HepG2 (cell line): ENCODE measurements around the gene PHLPP2. TPM values are rescaled to one million over a fixed set of nuclear protein-coding genes. Genes with fewer than 3 reads are reported as not detected.

ENCODE experiments used
- FOXK2 ChIP-seq: fragments of 450-650 bp; IDR thresholded peaks from 2 replicates; pipeline ENCODE4 v1.6.1; 2016
- HNRNPK ChIP-seq: fragments of 200-400 bp; formaldehyde crosslinking; IDR thresholded peaks from 2 replicates; pipeline ENCODE4 v1.6.1; 2018; ENCODE audit warnings: low read length, low read depth, moderate library complexity, mild to moderate bottlenecking; ENCODE audit not compliant: poor library complexity, severe bottlenecking
- HOXA3 ChIP-seq: sonication (generic); formaldehyde crosslinking; IDR thresholded peaks from 2 replicates; pipeline ENCODE4 v1.5.0; 2020; ENCODE audit warnings: missing genetic modification reagents
- JUNB ChIP-seq: sonication (generic); formaldehyde crosslinking; IDR thresholded peaks from 2 replicates; pipeline ENCODE4 v1.8.0; 2022; ENCODE audit warnings: missing genetic modification reagents, mild to moderate bottlenecking, borderline replicate concordance
- KMT2A ChIP-seq: sonication (generic); formaldehyde crosslinking; IDR thresholded peaks from 2 replicates; pipeline ENCODE4 v1.4.0; 2020; ENCODE audit warnings: missing genetic modification reagents
- NBN ChIP-seq: fragments of 450-650 bp; conservative IDR thresholded peaks from 2 replicates; pipeline ENCODE4 v1.6.1; 2017
- NFE2L1 ChIP-seq: sonication (generic); formaldehyde crosslinking; IDR thresholded peaks from 2 replicates; pipeline ENCODE4 v1.4.0; 2020; ENCODE audit warnings: missing genetic modification reagents, mild to moderate bottlenecking, borderline replicate concordance
- PRMT3 ChIP-seq: sonication (generic); formaldehyde crosslinking; IDR thresholded peaks from 2 replicates; pipeline ENCODE4 v1.8.1; 2022; ENCODE audit warnings: low read depth, mild to moderate bottlenecking, moderate library complexity, missing genetic modification reagents, borderline replicate concordance
- RAD51 ChIP-seq: fragments of 450-650 bp; IDR thresholded peaks from 2 replicates; pipeline ENCODE4 v1.6.1; 2016; ENCODE audit warnings: borderline replicate concordance
- ZC3H13 ChIP-seq: sonication (generic); formaldehyde crosslinking; IDR thresholded peaks from 2 replicates; pipeline ENCODE4 v1.8.1; 2023; ENCODE audit warnings: mild to moderate bottlenecking, missing genetic modification reagents, moderate library complexity
- ZEB1 ChIP-seq: IDR thresholded peaks from 2 replicates; pipeline ENCODE4 v1.6.1; 2012; ENCODE audit warnings: mild to moderate bottlenecking, low read depth, inconsistent platforms; ENCODE audit not compliant: insufficient replicate concordance
- ZMYM4 ChIP-seq: sonication (generic); formaldehyde crosslinking; IDR thresholded peaks from 2 replicates; pipeline ENCODE4 v1.8.1; 2023; ENCODE audit warnings: mild to moderate bottlenecking, missing genetic modification reagents
- ZNF326 ChIP-seq: sonication (generic); formaldehyde crosslinking; IDR thresholded peaks from 2 replicates; pipeline ENCODE4 v1.4.0; 2020; ENCODE audit warnings: missing genetic modification reagents, borderline replicate concordance
- ZNF34 ChIP-seq: sonication (generic); formaldehyde crosslinking; IDR thresholded peaks from 2 replicates; pipeline ENCODE4 v1.4.0; 2020; ENCODE audit warnings: mild to moderate bottlenecking, missing genetic modification reagents, borderline replicate concordance
- ZNF430 ChIP-seq: sonication (generic); formaldehyde crosslinking; IDR thresholded peaks from 2 replicates; pipeline ENCODE4 v1.9.0; 2021; ENCODE audit warnings: mild to moderate bottlenecking, missing genetic modification reagents
- polyA plus RNA-seq, 8 experiments: library from polyadenylated mRNA; depleted of rRNA in 3 of 8; stranded (reverse) in 7 of 8; unstranded in 1 of 8; fragments of >200 nt; fragmentation: Illumina TruSeq in 4 of 8; extraction: Trizol in 4 of 8; gene quantifications; 2 replicates each; pipeline versions ENCODE4 v1.2.1 to v1.2.3, GENCODE V29; 2011 to 2016; ENCODE audit warnings: low read depth in 4 of 8, missing spikeins in 1 of 8, mixed read lengths in 1 of 8; ENCODE audit not compliant: insufficient read depth in 1 of 8
- total RNA-seq, 5 experiments: library from RNA; depleted of rRNA; stranded (reverse); fragments of >200 nt; fragmentation: Illumina TruSeq; extraction: Trizol; gene quantifications; 2 replicates each; pipeline ENCODE4 v1.2.3, GENCODE V29; 2016; ENCODE audit warnings: low read depth in 1 of 5
- TF ChIP-seq, protein P1 (sequence below): sonication (generic); formaldehyde crosslinking; IDR thresholded peaks from 2 replicates; pipeline ENCODE4 v1.4.0; 2020; ENCODE audit warnings: missing genetic modification reagents
- TF ChIP-seq, protein P2 (sequence below): sonication (generic); formaldehyde crosslinking; IDR thresholded peaks from 2 replicates; pipeline ENCODE4 v1.5.0; 2020; ENCODE audit warnings: missing genetic modification reagents
- TF ChIP-seq, protein P3 (sequence below): sonication (generic); formaldehyde crosslinking; IDR thresholded peaks from 2 replicates; pipeline ENCODE4 v1.8.0; 2022; ENCODE audit warnings: mild to moderate bottlenecking, missing genetic modification reagents, moderate library complexity
- TF ChIP-seq, protein P4 (sequence below), 2 experiments: sonication (generic) in 1 of 2; formaldehyde crosslinking in 1 of 2; IDR thresholded peaks; 2 replicates each; pipeline versions ENCODE4 v1.5.1 to v1.6.1; 2011 to 2020; ENCODE audit warnings: borderline replicate concordance in 1 of 2, low read depth in 1 of 2, low read length in 1 of 2, mild to moderate bottlenecking in 1 of 2, missing genetic modification reagents in 1 of 2, moderate library complexity in 1 of 2
- TF ChIP-seq, protein P5 (sequence below): sonication (generic); formaldehyde crosslinking; IDR thresholded peaks from 2 replicates; pipeline ENCODE4 v1.4.0; 2020; ENCODE audit warnings: missing genetic modification reagents

PHLPP2 gene
- total and polyA plus RNA-seq, 2 of the 13 experiments (the other 11 are each of a cell fraction or from before 2014, with no cell fraction given): 8.9 TPM

DNA sequence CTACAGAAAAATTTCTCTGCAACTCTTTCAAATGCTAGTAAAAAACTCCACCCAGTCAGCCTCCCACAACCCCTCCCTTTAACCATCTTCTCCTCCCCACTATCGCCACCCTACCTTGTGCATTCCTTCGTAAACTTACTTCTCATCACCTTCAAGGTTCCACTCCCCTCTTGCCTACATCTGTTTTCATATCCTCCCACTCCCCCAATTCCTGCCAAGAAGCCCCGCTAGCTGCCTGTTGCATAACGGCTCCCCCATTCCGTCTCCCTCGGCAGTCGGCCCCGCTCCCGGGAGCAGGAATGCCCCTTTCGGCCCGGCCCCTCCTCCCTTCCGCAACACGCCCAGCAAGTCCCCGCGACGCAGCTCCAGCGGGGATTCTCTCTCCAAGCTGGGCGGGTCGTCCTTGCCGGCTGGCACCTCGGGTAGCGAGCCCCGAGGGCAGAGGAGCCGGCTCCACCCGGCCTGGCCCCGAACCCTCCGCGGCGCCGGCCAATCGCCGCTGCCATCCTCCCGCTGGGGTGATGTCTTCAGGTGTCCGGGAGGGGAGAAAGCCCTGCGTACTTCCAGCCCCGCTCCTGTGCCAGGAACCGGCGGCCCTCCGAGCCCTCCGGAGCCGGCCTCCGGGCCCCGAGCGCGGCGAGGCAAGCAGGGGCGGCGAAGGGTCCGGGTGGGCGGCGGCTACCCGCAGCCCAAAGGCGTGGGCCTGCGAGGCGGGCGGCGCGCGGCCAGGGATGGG lies 1.5 kb downstream of the PHLPP2 start (continued):
- TF ChIP-seq ZNF34 (CRISPR knock-in tag) (no peak; the same call in 1 of the 2 replicates), HOXA3 (CRISPR knock-in tag) (peak; percentile 51), JUNB (CRISPR knock-in tag) (no peak), ZC3H13 (CRISPR knock-in tag) (no peak; the same call in 1 of the 2 replicates), NFE2L1 (CRISPR knock-in tag) (no peak), FOXK2 (0 out of 2 replicates have a peak, but pooled peaks have one; percentile 40), ZNF430 (CRISPR knock-in tag) (peak; percentile 28; the same call in 1 of the 2 replicates), ZMYM4 (CRISPR knock-in tag) (no peak; the same call in none of the 2 replicates), KMT2A (CRISPR knock-in tag) (peak; percentile 81), NBN (0 out of 2 replicates have a peak, but pooled peaks have one; percentile 76), ZNF326 (CRISPR knock-in tag) (no peak), ZEB1 (no peak), PRMT3 (no peak), HNRNPK (peak; percentile 57), RAD51 (no peak)
- TF ChIP-seq, protein P1, sequence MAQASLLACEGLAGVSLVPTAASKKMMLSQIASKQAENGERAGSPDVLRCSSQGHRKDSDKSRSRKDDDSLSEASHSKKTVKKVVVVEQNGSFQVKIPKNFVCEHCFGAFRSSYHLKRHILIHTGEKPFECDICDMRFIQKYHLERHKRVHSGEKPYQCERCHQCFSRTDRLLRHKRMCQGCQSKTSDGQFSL (CRISPR knock-in tag): peak; percentile 71; the same call in 1 of the 2 replicates
- TF ChIP-seq, protein P2, sequence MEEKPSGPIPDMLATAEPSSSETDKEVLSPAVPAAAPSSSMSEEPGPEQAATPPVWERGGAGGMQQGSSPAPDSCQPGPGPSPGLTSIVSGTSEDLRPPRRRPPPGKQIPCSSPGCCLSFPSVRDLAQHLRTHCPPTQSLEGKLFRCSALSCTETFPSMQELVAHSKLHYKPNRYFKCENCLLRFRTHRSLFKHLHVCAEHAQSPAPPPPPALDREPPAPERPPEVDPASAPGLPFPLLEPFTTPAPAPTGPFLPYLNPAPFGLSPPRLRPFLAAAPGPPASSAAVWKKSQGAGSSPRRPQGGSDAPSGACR (CRISPR knock-in tag): no peak
- TF ChIP-seq, protein P3, sequence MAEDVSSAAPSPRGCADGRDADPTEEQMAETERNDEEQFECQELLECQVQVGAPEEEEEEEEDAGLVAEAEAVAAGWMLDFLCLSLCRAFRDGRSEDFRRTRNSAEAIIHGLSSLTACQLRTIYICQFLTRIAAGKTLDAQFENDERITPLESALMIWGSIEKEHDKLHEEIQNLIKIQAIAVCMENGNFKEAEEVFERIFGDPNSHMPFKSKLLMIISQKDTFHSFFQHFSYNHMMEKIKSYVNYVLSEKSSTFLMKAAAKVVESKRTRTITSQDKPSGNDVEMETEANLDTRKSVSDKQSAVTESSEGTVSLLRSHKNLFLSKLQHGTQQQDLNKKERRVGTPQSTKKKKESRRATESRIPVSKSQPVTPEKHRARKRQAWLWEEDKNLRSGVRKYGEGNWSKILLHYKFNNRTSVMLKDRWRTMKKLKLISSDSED (CRISPR knock-in tag): no peak; the same call in 1 of the 2 replicates
- TF ChIP-seq, protein P4, sequence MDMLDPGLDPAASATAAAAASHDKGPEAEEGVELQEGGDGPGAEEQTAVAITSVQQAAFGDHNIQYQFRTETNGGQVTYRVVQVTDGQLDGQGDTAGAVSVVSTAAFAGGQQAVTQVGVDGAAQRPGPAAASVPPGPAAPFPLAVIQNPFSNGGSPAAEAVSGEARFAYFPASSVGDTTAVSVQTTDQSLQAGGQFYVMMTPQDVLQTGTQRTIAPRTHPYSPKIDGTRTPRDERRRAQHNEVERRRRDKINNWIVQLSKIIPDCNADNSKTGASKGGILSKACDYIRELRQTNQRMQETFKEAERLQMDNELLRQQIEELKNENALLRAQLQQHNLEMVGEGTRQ (IDR thresholded peaks at IDR 0.05; ENCODE audit: low read depth, low read length): no peak
- TF ChIP-seq, protein P4 (CRISPR knock-in tag; IDR thresholded peaks at IDR 0.05; ENCODE audit: borderline replicate concordance): peak; percentile 38; the same call in 1 of the 2 replicates
- TF ChIP-seq, protein P5, sequence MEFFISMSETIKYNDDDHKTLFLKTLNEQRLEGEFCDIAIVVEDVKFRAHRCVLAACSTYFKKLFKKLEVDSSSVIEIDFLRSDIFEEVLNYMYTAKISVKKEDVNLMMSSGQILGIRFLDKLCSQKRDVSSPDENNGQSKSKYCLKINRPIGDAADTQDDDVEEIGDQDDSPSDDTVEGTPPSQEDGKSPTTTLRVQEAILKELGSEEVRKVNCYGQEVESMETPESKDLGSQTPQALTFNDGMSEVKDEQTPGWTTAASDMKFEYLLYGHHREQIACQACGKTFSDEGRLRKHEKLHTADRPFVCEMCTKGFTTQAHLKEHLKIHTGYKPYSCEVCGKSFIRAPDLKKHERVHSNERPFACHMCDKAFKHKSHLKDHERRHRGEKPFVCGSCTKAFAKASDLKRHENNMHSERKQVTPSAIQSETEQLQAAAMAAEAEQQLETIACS: peak; percentile 63
